GM19463 (cell line): ENCODE data around the gene LRMDA.

ENCODE experiments used
- ATAC-seq: cut with Tn5 transposase; IDR thresholded peaks from one replicate; pipeline ENCODE4 v1.9.1; 2021; ENCODE audit warnings: mild to moderate bottlenecking, moderate library complexity; ENCODE audit not compliant: unreplicated experiment

Gene LRMDA

DNA sequence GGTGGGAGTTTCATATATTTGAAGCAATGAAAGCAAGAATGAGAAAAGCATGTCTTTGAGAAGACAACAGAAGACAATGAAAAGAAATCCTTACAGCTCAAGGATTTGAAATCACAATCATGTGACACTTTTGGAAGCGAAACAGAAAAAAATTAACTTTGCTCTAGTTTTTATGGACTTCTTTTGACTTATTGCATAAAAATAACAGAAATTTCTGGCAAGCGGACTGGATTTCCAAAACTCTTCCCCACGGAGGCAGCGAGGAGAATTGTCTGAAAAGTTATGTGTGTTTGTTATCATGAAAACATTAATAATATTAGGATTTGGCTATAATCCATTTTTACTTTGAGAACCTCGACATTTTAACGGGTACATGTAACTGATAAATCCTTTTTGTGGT is 223.3 kb downstream of the LRMDA start:
- no peak for ATAC-seq

DNA sequence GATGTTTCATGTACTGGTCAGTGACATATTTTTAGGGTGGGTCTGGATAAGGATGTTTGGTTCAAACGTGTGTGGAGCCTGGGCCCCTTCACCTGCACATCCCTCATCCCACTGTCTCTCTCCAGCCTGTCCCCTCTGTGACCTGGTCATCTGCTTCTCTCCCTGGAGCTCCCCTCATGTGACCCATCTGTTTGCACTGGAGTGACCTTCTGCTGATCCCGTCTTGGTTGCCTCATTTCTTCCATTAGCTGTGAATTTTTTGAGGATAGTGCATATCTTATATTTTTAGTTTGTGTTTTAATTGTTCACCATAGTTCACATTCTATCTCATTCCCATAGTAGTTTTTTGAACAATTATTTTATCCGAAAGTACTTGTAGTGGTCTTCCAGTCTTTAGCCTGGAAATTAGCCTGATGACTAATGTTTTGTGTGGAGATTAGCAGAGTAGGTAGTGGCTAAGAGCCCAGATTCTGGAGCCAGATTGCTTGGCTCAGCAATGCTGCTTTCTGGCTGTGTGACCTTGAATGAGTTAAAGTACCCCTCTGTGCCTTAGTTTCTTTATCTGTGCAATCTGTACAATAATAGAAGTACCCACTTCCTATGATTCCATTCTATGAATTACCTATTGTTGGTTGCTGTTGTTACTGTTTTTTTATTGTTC is 224.5 kb downstream of the LRMDA start:
- no peak for ATAC-seq

DNA sequence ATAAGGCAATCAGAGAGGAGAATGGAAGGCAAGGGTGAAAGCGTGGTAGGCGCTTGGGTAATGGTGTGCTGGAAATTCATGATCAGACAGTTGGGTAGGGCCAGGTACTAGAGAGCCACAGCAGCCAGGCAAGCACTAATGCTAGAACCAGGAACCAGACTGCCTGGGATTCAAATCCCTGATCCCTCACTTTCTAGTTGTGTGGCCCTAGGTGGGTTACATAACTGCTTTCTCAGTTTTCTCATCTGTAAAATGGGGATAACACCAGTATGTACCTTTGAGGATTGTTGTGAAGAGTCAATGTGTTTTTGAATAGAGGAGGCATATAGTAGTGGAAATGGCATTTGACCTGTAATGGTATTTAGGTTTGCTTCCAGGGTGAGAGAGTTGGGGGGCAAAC is 225.9 kb downstream of the LRMDA start:
- no peak for ATAC-seq

DNA sequence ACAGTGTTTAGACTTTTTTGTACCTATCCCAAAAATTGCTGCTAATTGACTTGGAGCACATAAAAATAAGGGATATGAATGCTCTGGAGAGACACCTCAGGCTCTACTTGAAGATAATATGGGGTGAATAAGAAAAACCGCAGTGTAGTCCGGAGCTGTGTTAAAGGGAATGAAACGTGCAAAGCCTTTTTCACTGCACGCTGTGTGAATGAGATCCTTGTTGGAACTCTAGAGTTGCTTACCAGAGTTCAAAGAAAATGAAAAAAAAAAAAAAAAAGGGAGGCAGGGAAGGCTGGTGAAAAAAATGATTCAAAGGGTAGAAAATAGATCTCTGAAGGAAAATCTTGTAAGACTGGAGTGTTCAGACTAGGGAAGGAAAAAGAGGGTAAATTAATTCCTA is 226.6 kb downstream of the LRMDA start:
- no peak for ATAC-seq

DNA sequence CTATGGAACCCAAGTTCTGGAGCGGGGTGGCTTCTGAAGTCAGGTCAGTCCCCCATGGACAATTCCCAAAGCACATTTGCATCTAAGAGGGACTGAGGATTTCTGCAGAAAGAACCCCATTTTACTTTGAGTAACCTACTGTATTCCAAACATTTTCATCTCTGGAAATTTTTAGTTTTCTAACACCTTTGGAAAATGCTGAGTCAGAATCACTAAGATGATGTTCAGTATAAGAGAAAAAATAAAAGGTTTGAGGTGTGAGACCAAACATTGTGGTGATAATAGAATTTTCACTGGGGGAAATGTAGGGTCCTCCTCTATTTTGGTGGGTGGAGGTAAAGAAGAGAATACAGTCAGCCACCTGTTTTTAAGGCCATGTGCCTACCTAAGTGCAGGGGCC is 227.1 kb downstream of the LRMDA start:
- ATAC-seq: no peak

DNA sequence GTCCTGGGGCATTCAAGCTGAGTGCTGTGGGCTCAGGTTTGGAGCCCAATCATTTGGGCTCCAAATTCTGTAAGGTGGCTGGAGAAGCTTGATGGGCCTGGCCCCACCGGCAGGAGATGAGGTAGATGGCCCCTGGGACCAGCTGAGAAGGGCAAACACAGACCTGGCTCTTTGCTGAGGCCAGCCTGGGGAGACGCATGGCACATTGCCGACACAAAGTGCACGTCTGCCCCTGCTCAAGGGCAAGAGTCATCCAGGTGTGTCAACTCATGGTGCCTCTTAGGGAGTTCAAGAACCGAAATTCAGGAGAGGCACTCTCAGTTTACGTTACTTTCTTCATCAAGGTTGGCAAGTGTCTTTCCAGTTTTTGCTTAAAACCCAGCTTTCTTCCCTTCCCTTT is 227.5 kb downstream of the LRMDA start:
- ATAC-seq: no peak

DNA sequence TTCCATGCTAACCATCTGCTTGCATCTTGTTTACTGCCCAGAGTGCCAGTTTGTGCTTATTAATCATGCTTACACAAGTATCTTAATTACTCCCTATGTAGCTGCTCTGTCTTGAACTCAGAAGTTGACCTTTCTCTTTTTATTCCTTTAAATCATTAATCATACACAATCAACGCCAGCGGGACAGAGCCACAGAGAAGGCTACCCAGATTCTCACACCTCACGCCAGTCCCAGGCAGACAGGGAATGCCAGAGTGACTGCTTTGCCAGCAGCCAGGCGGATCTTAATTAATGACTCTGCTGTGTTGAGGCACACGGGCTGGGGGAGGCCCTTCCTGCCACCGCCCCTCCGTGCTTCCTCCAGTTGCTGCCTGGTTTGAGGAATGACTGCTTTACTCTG is 229.4 kb downstream of the LRMDA start:
- no peak for ATAC-seq

DNA sequence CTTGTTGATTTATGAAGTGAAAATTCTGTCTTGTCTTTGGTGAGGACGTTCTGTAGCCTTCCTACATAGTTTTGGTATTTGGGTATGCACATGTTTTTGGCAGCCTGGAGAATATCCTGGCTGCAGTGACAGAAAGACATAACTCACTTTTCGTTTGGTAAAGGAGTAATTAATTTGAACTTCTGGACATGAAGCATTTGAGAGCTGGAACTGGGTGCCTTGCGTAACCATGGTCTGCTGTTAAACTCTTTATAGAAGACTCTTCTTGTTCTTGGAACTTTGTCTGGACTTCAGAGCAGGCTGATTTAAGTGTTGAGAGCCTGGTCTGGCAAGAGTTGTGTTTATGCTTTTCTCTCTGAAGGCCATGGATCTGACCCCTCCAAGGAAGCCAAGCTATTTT is 231.3 kb downstream of the LRMDA start:
- ATAC-seq: no peak

DNA sequence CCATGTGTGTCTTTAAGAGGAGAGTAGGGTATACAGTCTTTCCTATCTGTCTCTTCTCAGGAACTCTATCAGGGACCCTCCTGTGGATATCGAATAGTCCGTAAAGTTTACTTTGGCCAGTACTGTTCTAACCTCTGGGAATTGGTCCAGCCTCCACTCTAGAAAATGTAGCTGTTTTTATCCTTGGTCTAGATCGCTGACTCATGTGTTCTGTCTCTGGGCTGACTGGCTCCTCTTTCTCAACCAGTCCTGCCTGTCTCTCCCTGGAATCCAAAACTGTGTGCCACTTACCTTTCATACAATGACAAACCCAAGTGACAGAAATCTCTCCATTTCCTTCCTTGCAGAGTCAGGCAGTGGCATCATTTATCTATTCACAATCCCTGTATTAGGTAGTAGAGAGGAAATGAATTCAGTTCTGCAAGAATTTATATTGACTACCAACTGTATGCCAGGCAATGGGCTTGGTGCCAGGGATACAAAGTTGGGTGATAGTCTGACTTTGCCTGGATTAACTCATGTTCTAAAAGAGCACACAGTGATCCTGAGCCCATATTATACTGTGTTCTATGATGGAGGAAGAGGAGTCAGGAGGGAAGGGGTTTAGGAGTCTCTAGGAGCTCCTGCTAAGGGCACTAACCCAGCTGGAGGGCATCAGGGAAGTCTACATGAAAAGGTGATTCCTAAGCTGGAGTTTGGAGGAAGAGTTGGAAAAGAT is 232.7 kb downstream of the LRMDA start:
- ATAC-seq: no peak

DNA sequence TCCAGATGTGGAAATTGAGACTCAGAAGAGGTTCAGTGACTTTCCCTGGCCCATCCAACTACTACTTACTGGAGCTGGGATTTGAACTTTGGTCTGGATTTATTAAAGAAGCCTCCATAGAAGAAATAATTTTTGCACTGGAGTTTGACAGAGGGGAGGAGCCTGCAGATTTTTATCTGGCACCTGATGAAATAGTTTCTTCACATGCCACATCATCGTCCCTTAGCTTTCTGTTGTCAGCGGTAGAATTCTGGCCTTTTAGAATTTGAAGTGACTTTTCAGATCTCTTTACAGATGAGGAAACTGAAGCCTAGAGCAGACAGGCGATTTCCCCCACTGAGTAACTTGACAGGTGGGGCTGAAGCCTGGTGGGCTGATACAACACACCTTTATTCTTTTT is 233.5 kb downstream of the LRMDA start:
- no peak for ATAC-seq

DNA sequence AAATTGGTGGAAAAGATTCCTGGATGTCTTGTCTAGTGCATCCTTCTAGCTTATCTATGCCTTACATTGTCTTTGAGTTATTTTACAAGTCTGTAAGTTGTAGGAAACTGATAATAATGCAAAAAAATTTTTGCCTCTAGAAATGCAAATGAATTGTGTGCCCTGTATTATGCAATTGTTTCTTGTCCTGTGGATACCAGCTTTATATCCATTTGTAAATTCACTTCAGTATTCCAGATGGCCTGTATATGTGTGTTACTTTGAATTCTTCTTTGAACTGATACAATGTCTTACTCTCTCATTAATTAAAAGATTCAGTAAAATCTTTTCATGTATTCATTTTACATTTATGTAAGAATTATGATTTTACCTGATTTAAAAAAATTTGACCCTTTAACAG is 234.3 kb downstream of the LRMDA start:
- ATAC-seq: no peak

DNA sequence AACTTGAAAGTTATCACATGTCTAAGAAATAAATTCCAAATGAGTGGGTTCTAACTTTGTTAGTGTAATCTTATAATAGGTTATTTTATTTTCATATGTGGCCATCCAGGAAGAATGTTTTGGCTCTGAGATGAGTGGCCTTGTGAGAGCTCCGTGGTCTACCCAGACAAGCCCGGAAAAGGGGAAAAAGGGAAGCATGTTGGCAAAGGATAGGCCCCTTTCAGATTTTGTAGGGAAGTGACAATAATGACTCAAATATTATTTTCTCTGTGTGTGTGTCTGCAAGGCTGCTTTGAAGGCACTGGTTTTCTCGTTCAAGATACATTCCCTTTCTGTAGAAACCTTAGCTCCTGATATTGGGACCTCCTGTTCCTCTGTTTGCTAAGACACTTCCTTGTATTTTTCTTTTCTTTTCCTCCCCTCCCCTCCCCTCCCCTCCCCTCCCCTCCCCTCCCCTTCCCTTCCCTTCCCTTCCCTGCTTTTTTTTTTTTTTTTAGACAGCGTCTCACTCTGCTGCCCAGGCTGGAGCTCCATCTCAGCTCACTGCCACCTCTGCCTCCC is 240.8 kb downstream of the LRMDA start:
- no peak for ATAC-seq

DNA sequence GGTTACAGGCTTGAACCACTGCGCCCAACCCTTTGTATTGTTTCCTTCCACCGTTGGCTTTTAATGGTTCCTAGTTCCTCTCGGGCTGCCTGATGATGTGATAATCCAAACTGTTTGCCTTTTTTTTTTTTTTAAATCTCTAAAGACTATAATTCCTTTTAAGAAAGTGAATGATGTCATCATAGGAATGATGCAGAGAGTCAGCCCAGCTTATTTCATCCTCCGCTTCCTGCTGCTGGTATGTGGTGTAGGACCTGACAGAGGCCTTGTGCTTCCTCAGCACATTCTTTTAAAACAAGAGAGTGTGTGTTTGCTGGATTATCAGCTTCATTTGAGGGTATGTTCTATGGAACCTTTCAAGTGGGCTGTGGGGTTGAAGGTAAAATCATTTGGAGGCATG is 241.4 kb downstream of the LRMDA start:
- no peak for ATAC-seq

DNA sequence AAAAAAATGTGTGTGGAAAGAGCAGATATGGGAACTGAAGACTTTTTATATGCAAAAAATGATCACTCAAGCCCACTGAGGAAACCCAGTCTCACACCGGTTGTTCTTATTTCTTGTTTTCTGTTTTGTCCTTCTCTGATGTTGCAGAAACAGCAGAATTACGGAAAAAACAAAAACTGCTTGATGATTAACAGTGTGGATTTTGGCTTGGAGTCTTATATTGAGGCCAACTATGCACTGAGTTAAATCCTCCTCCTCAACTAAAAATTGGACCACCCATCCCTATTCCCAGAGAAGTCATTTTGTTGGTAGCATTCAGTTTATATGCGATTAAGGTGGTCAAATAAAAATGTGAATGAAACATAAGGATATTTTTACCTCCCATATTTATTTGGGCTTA is 246.1 kb downstream of the LRMDA start:
- no peak for ATAC-seq

DNA sequence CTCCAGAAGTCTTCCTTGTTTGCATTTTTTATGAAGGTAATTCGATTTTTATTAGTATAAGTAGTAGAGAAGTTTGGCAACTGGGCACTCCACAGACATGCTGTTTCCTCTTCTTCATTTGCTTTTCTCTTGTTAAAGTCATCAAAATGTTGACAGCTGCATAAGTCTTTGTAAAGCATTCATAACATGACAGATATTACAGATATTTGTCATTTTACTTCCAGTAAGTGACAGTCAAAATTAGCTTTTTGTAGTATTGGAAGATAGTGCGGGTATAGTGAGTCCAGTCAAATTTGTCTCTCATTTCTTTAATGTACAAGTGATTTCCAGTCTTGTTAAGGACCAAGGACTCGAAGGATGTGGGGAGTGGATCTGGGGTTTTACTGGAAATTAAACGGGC is 247.1 kb downstream of the LRMDA start:
- ATAC-seq: no peak

DNA sequence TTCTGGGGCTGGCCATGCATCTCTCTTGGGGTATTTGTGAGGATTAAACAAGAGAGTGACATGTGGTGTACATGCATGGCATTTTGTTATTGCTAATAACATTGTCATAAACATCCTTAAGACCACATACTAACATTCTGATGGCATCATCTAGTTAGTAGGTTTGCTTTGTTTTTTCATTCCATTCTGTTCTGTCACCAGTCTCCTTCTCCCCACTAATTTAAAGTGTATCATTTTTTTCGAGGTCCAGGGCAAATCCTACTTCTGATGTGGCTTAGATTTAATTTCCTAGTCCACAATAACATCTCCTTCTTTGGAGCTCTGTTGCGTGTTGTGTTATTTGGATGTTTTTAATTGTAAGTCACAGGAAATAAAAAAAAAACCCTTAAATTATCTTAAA is 248.1 kb downstream of the LRMDA start:
- no peak for ATAC-seq

DNA sequence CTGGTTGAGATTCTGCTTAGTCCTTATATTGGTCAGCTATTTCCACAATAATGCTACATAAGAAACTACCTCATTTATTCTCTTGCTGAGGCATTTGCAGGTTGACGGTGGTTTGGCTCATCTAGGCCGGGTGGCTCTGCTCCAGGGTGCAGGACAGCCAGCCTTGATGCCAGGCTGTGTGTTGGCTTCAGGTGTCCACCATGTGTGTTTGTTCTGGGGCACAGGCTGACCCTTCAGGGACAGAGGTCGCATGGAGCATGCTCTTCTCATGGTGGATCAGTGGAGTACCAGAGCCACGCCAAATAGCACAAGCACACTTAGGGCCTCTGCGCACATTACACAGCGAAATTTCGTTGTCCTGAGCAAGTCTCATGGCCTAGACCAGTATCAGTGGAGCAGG is 249.9 kb downstream of the LRMDA start:
- ATAC-seq: no peak

DNA sequence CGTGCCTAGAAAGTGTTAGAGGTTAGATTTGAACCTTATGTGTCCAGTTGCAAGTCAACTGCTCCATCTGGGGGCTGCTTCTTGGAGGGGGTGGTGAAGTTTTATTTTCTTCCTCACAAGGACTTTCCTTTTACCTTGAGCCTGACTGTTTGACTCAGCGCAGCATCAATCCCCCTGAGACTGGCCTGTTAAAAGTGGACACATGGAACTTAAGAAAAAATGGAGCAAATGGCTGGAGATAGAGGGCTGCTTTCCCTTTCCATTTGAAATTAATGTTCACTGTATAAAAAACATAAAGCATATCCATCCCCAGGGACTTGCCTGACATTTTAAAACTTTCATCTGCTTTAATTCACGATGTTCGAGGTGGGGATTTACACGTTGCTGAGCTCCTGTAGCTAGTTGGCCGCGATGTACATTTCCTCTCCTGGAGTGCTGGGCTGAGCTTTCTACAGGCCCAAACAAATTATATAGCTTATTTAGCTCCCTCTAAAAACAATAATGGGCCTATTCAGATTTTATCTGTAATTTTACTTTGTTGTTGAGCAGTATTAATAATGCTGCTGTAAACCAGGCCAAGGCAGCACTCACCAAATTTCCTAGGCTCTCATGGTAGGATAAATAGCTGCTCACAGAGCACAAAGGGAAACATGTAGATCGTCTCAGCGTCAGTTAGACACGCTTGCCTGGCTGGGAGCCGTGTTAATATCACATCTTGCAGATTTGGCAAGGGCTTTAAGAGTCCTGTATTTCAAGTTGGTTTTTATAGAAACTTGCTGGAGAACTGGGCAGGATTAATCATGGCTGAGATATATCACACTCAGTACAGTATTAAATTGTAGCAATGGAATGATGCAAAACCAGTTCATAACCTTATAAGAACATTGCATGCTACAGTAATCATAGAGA is 251.5 kb downstream of the LRMDA start:
- ATAC-seq: no peak

DNA sequence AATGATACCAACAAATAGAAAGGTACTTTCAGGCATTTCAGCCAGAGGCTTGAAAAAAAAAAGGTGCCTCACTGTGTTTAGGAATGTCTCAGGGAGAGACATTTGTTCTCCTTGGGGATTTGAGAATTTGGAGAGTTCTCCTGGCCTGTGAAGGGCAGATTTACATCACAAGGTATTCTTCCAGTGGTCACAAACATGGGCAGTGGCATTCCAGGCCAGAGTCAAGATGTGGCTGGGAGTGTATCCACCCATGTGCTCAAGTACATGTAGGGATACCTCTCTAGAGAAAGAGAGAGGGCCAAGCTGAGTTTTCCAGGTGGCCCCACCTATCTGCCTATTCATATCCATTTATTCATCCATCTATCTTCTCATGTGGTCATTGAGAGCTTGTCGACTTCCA is 253.8 kb downstream of the LRMDA start:
- ATAC-seq: no peak

DNA sequence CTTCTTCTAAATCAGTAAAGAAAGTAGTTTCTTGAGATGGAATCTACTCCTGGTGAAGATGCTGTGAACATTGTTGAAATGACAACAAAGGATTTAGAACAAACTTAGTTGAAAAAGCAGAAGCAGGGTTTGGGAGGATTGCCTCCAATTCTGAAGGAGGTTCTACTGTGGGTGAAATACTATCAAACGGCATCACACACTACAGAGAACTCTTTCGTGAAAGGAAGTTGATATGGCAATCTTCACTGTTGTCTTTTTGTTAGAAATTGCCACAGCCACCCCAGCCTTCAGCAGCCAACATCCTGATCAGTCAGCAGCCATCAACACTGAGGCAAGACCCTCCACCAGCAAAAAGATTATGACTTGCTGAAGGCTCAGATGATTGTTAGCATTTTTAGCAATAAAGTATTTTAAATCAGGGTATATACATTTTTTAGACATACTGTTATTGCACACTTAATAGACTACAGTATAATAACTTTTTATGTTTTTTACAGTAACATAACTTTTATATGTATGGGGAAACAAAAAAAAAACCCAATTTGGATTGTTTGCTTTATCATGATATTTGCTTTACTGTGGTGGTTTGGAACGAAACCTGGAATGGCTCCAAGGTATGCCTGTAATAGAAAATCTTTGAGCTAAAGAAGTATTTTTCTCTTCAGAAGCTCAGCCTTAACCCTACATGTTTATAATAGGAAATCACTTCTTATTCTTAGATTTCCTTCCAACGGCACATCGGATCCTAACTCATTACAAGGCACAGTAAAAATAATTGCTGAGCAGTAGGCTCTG is 257.3 kb downstream of the LRMDA start:
- no peak for ATAC-seq

DNA sequence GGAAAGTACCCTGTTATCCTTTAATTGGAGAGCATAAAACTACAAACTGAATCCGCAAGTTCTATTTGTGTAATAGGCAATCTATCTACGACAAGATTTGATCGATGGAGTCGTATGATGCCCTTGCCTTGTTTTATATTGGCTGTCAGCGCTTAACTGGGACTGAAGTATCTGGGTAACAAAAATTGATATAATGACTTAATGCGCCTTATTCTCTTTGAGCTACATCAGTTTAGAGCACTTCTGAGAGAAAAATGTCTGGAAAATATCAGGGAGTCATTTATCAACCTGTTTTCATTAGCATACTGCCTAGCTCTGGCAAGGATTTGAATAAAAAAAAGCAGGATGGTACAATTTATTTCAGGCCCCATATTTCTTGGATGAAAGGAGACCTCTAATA is 262.1 kb downstream of the LRMDA start:
- ATAC-seq: no peak
